SU-DHL-6 (cell line): ENCODE results near the gene SPOCK3.

Experiments
- CTCF ChIP-seq: fragments of 200-600 bp; sonication (generic); IDR thresholded peaks from one replicate; pipeline ENCODE4 v1.5.1; 2017; ENCODE audit warnings: antibody characterized with exemption, mild to moderate bottlenecking, low read length, moderate library complexity; ENCODE audit not compliant: insufficient read depth, poor library complexity, severe bottlenecking
- EZH2phosphoT487 ChIP-seq: fragments of 200-600 bp; sonication (generic), shearing (Covaris generic); conservative IDR thresholded peaks from 2 replicates; pipeline ENCODE4 v1.6.1; 2018; ENCODE audit warnings: mild to moderate bottlenecking, antibody characterized with exemption, low read length, moderate library complexity, mixed read lengths

GRCh38 chr4:167176723-167177367 lies 57.4 kb downstream of the SPOCK3 start:
- TF ChIP-seq CTCF = no peak
- no peak for TF ChIP-seq EZH2phosphoT487
